ENCODE measurements around the gene ATP8B4. TPM values are rescaled to one million over a fixed set of nuclear protein-coding genes. Genes with fewer than 3 reads are reported as not detected.

Gene ATP8B4
- total RNA-seq, 2 donors from 2014 or later = 8.3 to 55.7 TPM

DNA sequence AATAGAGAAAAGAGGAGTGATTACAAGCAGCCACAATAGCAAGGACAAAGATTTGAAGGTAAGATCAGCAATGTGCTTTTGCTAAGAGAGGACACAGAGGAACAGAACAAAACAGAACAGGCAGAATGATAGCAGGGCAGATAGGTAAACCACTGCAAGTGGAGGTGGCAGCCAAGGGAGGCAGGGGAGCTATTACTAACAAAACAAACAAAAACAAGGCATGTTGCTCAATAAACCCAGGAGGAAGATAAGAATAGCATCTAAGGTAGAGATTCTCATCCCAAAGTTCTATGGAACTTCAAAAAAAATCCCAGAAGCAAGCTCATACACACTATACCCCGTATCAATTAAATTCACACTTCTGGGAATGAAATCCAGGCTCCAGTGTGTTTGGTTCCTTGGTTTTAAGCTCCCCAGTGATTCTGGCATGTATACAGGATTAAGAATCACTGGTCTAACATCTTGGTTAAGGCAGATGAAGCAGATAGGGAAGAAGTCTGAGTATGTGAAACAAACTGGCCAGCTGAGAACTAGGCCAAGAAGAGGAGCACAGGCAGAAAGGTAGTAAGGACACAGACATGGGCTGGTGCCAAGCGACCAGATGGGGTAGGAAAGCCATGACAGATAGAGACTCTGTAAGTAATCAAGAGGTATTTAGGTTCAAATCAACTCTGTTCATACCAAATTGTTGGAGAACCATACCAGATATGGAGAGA lies 309.0 kb downstream of the ATP8B4 start:
- Histone ChIP-seq H3K4me1 (replicated peaks) (no peaks in the 10 kb centered on the region), H3K36me3 (no peaks in the 10 kb centered on the region), H3K9me3 (no peaks in the 10 kb centered on the region), H3K27ac (no peak overlapping the region), H3K4me3 (no peak overlapping the region), H3K27me3 (replicated peaks; ENCODE audit: insufficient read depth) (no peaks in the 10 kb centered on the region)
- 92% methylated on average over 2 of the region's 2 CpGs for WGBS
- TF ChIP-seq, protein P1, sequence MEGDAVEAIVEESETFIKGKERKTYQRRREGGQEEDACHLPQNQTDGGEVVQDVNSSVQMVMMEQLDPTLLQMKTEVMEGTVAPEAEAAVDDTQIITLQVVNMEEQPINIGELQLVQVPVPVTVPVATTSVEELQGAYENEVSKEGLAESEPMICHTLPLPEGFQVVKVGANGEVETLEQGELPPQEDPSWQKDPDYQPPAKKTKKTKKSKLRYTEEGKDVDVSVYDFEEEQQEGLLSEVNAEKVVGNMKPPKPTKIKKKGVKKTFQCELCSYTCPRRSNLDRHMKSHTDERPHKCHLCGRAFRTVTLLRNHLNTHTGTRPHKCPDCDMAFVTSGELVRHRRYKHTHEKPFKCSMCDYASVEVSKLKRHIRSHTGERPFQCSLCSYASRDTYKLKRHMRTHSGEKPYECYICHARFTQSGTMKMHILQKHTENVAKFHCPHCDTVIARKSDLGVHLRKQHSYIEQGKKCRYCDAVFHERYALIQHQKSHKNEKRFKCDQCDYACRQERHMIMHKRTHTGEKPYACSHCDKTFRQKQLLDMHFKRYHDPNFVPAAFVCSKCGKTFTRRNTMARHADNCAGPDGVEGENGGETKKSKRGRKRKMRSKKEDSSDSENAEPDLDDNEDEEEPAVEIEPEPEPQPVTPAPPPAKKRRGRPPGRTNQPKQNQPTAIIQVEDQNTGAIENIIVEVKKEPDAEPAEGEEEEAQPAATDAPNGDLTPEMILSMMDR (IDR thresholded peaks at IDR 0.05) = no peak
- TF ChIP-seq POLR2AphosphoS5 (IDR thresholded peaks at IDR 0.05) (no peak), POLR2A (IDR thresholded peaks at IDR 0.05) (no peak)
- DNase-seq (ENCODE audit: low spot score) = no peak
- intact Hi-C loops (cut with DNase I) = no loop called here

DNA sequence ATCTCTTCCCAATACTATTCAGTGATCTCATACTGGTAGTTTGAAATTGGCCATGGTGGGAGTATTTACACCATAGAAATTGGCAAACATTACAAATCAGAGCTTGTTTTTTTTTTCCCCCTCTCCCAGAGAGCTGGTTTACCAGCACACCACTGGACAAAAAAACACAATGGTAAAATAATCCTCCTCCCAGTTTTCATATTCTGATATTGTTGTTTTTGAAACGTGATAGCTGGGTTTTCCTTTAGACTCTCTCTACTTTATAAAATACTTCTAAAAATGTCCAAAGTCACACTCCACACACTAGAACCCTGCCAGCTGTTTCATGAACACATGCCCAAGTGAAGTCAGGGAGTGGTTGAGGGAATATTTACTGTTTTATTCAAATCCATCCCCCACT lies 310.7 kb downstream of the ATP8B4 start:
- H3K4me1 ChIP-seq (replicated peaks) = no peaks in the 10 kb centered on the region
- no peak overlapping the region for H3K27ac ChIP-seq
- TF ChIP-seq, protein P1 (IDR thresholded peaks at IDR 0.05) = no peak
- TF ChIP-seq POLR2AphosphoS5 (IDR thresholded peaks at IDR 0.05) = no peak
- no peak for TF ChIP-seq POLR2A (IDR thresholded peaks at IDR 0.05)
- no peak overlapping the region for H3K4me3 ChIP-seq
- no peak for DNase-seq (ENCODE audit: low spot score)
- H3K9me3 ChIP-seq = no peaks in the 10 kb centered on the region
- WGBS = 97% methylated on average over 1 of the region's 1 CpG
- no peaks in the 10 kb centered on the region for H3K36me3 ChIP-seq
- H3K27me3 ChIP-seq (replicated peaks; ENCODE audit: insufficient read depth) = no peaks in the 10 kb centered on the region
- intact Hi-C loops (cut with DNase I) = no loop called here

Small RNA genes lying within 50 kb of the gene (small RNA-seq; reads per million reads assigned to genes)
- 0.10 to 0.28 reads per million in 2 donors for gene RNA5SP394

Other genes with a start within 250 kb of the ATP8B4 start
- gene SLC27A2, start 63.0 kb upstream of the ATP8B4 start, total RNA-seq = 10 to 100 TPM in 1 of 2 donors, 1 to 10 TPM in 1; 4.7 to 22.0 TPM
- 1 to 10 TPM in 1 of 2 donors, not detected in 1; 4.1 TPM for gene HDC, start 146.5 kb upstream of the ATP8B4 start, total RNA-seq
- 10 to 100 TPM; 31.8 to 34.1 TPM for gene GABPB1, start 236.0 kb upstream of the ATP8B4 start, total RNA-seq

All from prostate gland (tissue), 2 donors.